GM10847 (cell line): ENCODE results near the gene RING1.

Experiments used
- POLR2A ChIP-seq: IDR thresholded peaks from 2 replicates; pipeline ENCODE4 v1.6.1; 2011; ENCODE audit not compliant: insufficient read length; ENCODE audit errors: extremely low read depth

The RING1 gene

GRCh38 chr6:33206027-33206863 is 2.1 kb upstream of the RING1 start:
- TF ChIP-seq POLR2A: no peak

- TF ChIP-seq POLR2A: no peak
These were observed 1.3 kb upstream of the RING1 start for GRCh38 chr6:33206864-33207551.

GRCh38 chr6:33207552-33208090 is 679 bp upstream of the RING1 start:
- TF ChIP-seq POLR2A: no peak

GRCh38 chr6:33209856-33210255 is 1.6 kb downstream of the RING1 start:
- TF ChIP-seq POLR2A: no peak

- TF ChIP-seq POLR2A: no peak
These were observed 2.8 kb downstream of the RING1 start for GRCh38 chr6:33211136-33211535.

GRCh38 chr6:33211666-33212422 is 3.5 kb downstream of the RING1 start:
- no peak for TF ChIP-seq POLR2A

GRCh38 chr6:33212857-33213165 is 4.5 kb downstream of the RING1 start:
- TF ChIP-seq POLR2A: no peak

GRCh38 chr6:33213166-33213988 is 5.1 kb downstream of the RING1 start:
- TF ChIP-seq POLR2A: no peak

GRCh38 chr6:33213989-33214335 is 5.7 kb downstream of the RING1 start:
- no peak for TF ChIP-seq POLR2A

- no peak for TF ChIP-seq POLR2A
These were observed 7.2 kb downstream of the RING1 start for GRCh38 chr6:33215271-33216116.

GRCh38 chr6:33216117-33216649 is 7.9 kb downstream of the RING1 start:
- no peak for TF ChIP-seq POLR2A

GRCh38 chr6:33217246-33217645 is 8.9 kb downstream of the RING1 start:
- no peak for TF ChIP-seq POLR2A

GRCh38 chr6:33217681-33218080 is 9.4 kb downstream of the RING1 start:
- TF ChIP-seq POLR2A: no peak

- no peak for TF ChIP-seq POLR2A
These were observed 26.9 kb downstream of the RING1 start for GRCh38 chr6:33235221-33235634.
